Tibial nerve (tissue), 4 donors: ENCODE data around the gene DEFB128. TPM values are rescaled to one million over a fixed set of nuclear protein-coding genes. Genes with fewer than 3 reads are reported as not detected.

ENCODE experiments used
- DNase-seq, 2 donors: peaks; one replicate each; pipeline ENCODE4 v3.0.0-alpha.2; 2019; ENCODE audit warnings: low spot score in 2 of 2
- H3K27ac ChIP-seq, 4 donors: fragments of 200-600 bp; sonication (generic) in 3 of 4; one replicate each; pipeline ENCODE4 v1.5.1; 2017 to 2019; ENCODE audit warnings: mild to moderate bottlenecking in 1 of 4
- H3K27me3 ChIP-seq, 2 donors: fragments of 200-600 bp; sonication (generic) in 1 of 2; one replicate each; pipeline versions ENCODE4 v1.5.1 to v1.6.0; 2017 to 2019
- H3K36me3 ChIP-seq, 3 donors: fragments of 200-600 bp; sonication (generic); one replicate each; pipeline ENCODE4 v1.5.1; 2018 to 2019
- H3K4me1 ChIP-seq, 4 donors: fragments of 200-600 bp; sonication (generic) in 3 of 4; one replicate each; pipeline ENCODE4 v1.5.1; 2017 to 2019
- H3K4me3 ChIP-seq, 4 donors: fragments of 200-600 bp; sonication (generic) in 3 of 4; one replicate each; pipeline ENCODE4 v1.5.1; 2017 to 2019; ENCODE audit warnings: mild to moderate bottlenecking in 1 of 4, moderate library complexity in 1 of 4
- H3K9me3 ChIP-seq, 4 donors: fragments of 200-600 bp; sonication (generic) in 3 of 4; one replicate each; pipeline ENCODE4 v1.5.1; 2017 to 2019
- CTCF ChIP-seq, 5 experiments: fragments of 200-600 bp in 3 of 5; fragments of 450-650 bp in 2 of 5; sonication (generic) in 3 of 5; IDR thresholded peaks; one replicate each; pipeline ENCODE4 v1.5.1; 2016 to 2019; ENCODE audit warnings: antibody characterized with exemption in 5 of 5, mild to moderate bottlenecking in 3 of 5, moderate library complexity in 2 of 5
- EP300 ChIP-seq, 2 donors: sonication (generic); formaldehyde crosslinking; IDR thresholded peaks; one replicate each; pipeline ENCODE4 v1.6.1; 2017; ENCODE audit warnings: antibody characterized with exemption in 2 of 2, mild to moderate bottlenecking in 1 of 2
- POLR2A ChIP-seq, 2 donors: fragments of 450-650 bp; IDR thresholded peaks; one replicate each; pipeline ENCODE4 v1.6.1; 2017; ENCODE audit warnings: antibody characterized with exemption in 2 of 2, mild to moderate bottlenecking in 2 of 2, moderate library complexity in 2 of 2
- WGBS, 2 donors: methylation state at CpG; one replicate each; pipeline ENCODE4 v1.1.5; 2018; 5-methylcytosine and 5-hydroxymethylcytosine counted together
- total RNA-seq, 4 donors: library from RNA; depleted of rRNA; stranded (reverse); fragments of >200 nt; gene quantifications; one replicate each; pipeline ENCODE4 v1.1.0, GENCODE V29; 2016

DEFB128 gene
- total RNA-seq, 4 donors from 2014 or later = not detected

GRCh38 chr20:198225-198624, 8.7 kb upstream of the DEFB128 start:
- Histone ChIP-seq H3K27ac (no peak overlapping the region), H3K9me3 (no peaks in the 10 kb centered on the region), H3K36me3 (no peaks in the 10 kb centered on the region), H3K27me3 (no peaks in the 10 kb centered on the region), H3K4me1 (no peaks in the 10 kb centered on the region), H3K4me3 (no peak overlapping the region)
- no peak for DNase-seq
- 89 to 92% methylated on average over 1 of the region's 1 CpG for WGBS, 2 donors
- TF ChIP-seq POLR2A (IDR thresholded peaks at IDR 0.05) (no peak), CTCF (IDR thresholded peaks at IDR 0.05) (no peak), EP300 (IDR thresholded peaks at IDR 0.05) (no peak)

- Histone ChIP-seq H3K9me3 (peaks cover 0 to 10% (median 0%) of the 10 kb centered on the region in 4 donors), H3K4me3 (no peak overlapping the region), H3K36me3 (no peaks in the 10 kb centered on the region), H3K27ac (no peak overlapping the region), H3K27me3 (no peaks in the 10 kb centered on the region), H3K4me1 (no peaks in the 10 kb centered on the region)
- TF ChIP-seq EP300 (IDR thresholded peaks at IDR 0.05) (no peak), POLR2A (IDR thresholded peaks at IDR 0.05) (no peak), CTCF (IDR thresholded peaks at IDR 0.05) (no peak)
- DNase-seq = no peak
- WGBS, 2 donors = 68 to 70% methylated on average over 2 of the region's 2 CpGs
Observed at GRCh38 chr20:187733-188132, 1.8 kb downstream of the DEFB128 start.

- H3K4me1 ChIP-seq = no peaks in the 10 kb centered on the region
- WGBS, 2 donors = 49 to 53% methylated on average over 2 of the region's 2 CpGs
- TF ChIP-seq CTCF (IDR thresholded peaks at IDR 0.05) (no peak), EP300 (IDR thresholded peaks at IDR 0.05) (no peak), POLR2A (IDR thresholded peaks at IDR 0.05) (no peak)
Observed at GRCh38 chr20:184288-184687, 5.2 kb downstream of the DEFB128 start.

GRCh38 chr20:168876-169275, 20.6 kb downstream of the DEFB128 start:
- no peaks in the 10 kb centered on the region for H3K27me3 ChIP-seq
- H3K9me3 ChIP-seq = no peaks in the 10 kb centered on the region
- no peak overlapping the region for H3K27ac ChIP-seq
- TF ChIP-seq POLR2A (IDR thresholded peaks at IDR 0.05) = no peak
- TF ChIP-seq CTCF (IDR thresholded peaks at IDR 0.05) = no peak
- TF ChIP-seq EP300 (IDR thresholded peaks at IDR 0.05) = no peak
- H3K4me3 ChIP-seq = no peak overlapping the region
- no peak for DNase-seq
- no peaks in the 10 kb centered on the region for H3K36me3 ChIP-seq
- WGBS, 2 donors = 88 to 90% methylated on average over 2 of the region's 2 CpGs
- no peaks in the 10 kb centered on the region for H3K4me1 ChIP-seq

More at GRCh38 chr20:184288-184687, 5.2 kb downstream of the DEFB128 start:
- Histone ChIP-seq H3K27ac (no peak overlapping the region), H3K4me3 (no peak overlapping the region), H3K27me3 (no peaks in the 10 kb centered on the region), H3K9me3 (peaks cover 0 to 3% (median 0%) of the 10 kb centered on the region in 4 donors), H3K36me3 (no peaks in the 10 kb centered on the region)
- no peak for DNase-seq

- Histone ChIP-seq H3K9me3 (no peaks in the 10 kb centered on the region), H3K36me3 (no peaks in the 10 kb centered on the region), H3K4me3 (no peak overlapping the region), H3K27ac (no peak overlapping the region), H3K4me1 (no peaks in the 10 kb centered on the region), H3K27me3 (no peaks in the 10 kb centered on the region)
- WGBS, 2 donors = 64 to 74% methylated on average over 3 of the region's 3 CpGs
- TF ChIP-seq EP300 (IDR thresholded peaks at IDR 0.05) (no peak), CTCF (IDR thresholded peaks at IDR 0.05) (no peak), POLR2A (IDR thresholded peaks at IDR 0.05) (no peak)
- no peak for DNase-seq
Observed at GRCh38 chr20:164618-165017, 24.9 kb downstream of the DEFB128 start.
